Loucy (cell line): ENCODE measurements around the gene PDIK1L.

ENCODE experiments used
- H2AFZ ChIP-seq: fragments of 200-600 bp; sonication (generic); 2 replicates; pipeline ENCODE4 v1.6.0; 2016; ENCODE audit warnings: antibody characterized with exemption, mild to moderate bottlenecking, low read length, moderate library complexity
- H3F3A ChIP-seq: fragments of 200-600 bp; 2 replicates; pipeline ENCODE4 v1.6.0; 2016; ENCODE audit warnings: antibody characterized with exemption, low read depth, mild to moderate bottlenecking
- H3K27me3 ChIP-seq: fragments of 200-600 bp; sonication (generic); 2 replicates; pipeline ENCODE4 v1.6.1; 2014; ENCODE audit warnings: low read length, mild to moderate bottlenecking; ENCODE audit not compliant: insufficient read depth, poor library complexity, severe bottlenecking
- H3K36me3 ChIP-seq: fragments of 200-600 bp; sonication (generic); 2 replicates; pipeline ENCODE4 v1.6.1; 2016; ENCODE audit warnings: low read length; ENCODE audit not compliant: insufficient read depth
- H3K4me1 ChIP-seq: fragments of 200-600 bp; sonication (generic); 2 replicates; pipeline ENCODE4 v1.5.1; 2014; ENCODE audit warnings: low read length, mild to moderate bottlenecking; ENCODE audit not compliant: insufficient read depth, poor library complexity, severe bottlenecking
- H3K4me2 ChIP-seq: fragments of 200-600 bp; sonication (generic); 2 replicates; pipeline ENCODE4 v1.6.0; 2014; ENCODE audit warnings: antibody characterized with exemption, low read length, low read depth, mild to moderate bottlenecking; ENCODE audit not compliant: poor library complexity, severe bottlenecking
- H3K4me3 ChIP-seq: fragments of 200-600 bp; sonication (generic); 2 replicates; pipeline ENCODE4 v1.5.1; 2014; ENCODE audit warnings: low read length, mild to moderate bottlenecking, mixed read lengths; ENCODE audit not compliant: poor library complexity, severe bottlenecking
- H3K79me2 ChIP-seq: fragments of 200-600 bp; sonication (generic); 2 replicates; pipeline ENCODE4 v1.6.1; 2014; ENCODE audit warnings: low read length; ENCODE audit not compliant: insufficient read depth
- H3K9ac ChIP-seq: fragments of 200-600 bp; sonication (generic); 2 replicates; pipeline ENCODE4 v1.6.0; 2014; ENCODE audit warnings: mild to moderate bottlenecking, low read depth, low read length, moderate library complexity; ENCODE audit not compliant: poor library complexity, severe bottlenecking
- H3K9me2 ChIP-seq: fragments of 200-600 bp; sonication (generic); replicated peaks from 2 replicates; pipeline ENCODE4 v1.6.1; 2016; ENCODE audit warnings: low read depth, low read length, mixed read lengths
- H3K9me3 ChIP-seq: fragments of 200-600 bp; sonication (generic); 2 replicates; pipeline ENCODE4 v1.6.1; 2014; ENCODE audit warnings: mild to moderate bottlenecking, antibody characterized with exemption, low read length, low read depth; ENCODE audit not compliant: insufficient read depth
- H4K20me1 ChIP-seq: fragments of 200-600 bp; sonication (generic); 2 replicates; pipeline ENCODE4 v1.6.0; 2014; ENCODE audit warnings: antibody characterized with exemption, low read length, mild to moderate bottlenecking; ENCODE audit not compliant: insufficient read depth, poor library complexity, severe bottlenecking
- CTCF ChIP-seq: fragments of 200-600 bp; sonication (generic); conservative IDR thresholded peaks from 2 replicates; pipeline ENCODE4 v1.5.1; 2014; ENCODE audit warnings: mild to moderate bottlenecking, antibody characterized with exemption, low read length
- EZH2phosphoT487 ChIP-seq: fragments of 200-600 bp; IDR thresholded peaks from 2 replicates; pipeline ENCODE4 v1.6.1; 2018; ENCODE audit warnings: antibody characterized with exemption, mild to moderate bottlenecking, moderate library complexity, borderline replicate concordance

PDIK1L gene

GRCh38 chr1:26130695-26131094 is 19.1 kb downstream of the PDIK1L start:
- peaks cover 44% of the 10 kb centered on the region for H3K4me1 ChIP-seq
- H3K9me2 ChIP-seq = no peaks in the 10 kb centered on the region
- H3F3A ChIP-seq = peaks cover 16% of the 10 kb centered on the region
- peaks cover 20% of the 10 kb centered on the region for H3K79me2 ChIP-seq
- H3K4me3 ChIP-seq = no peak overlapping the region
- H3K36me3 ChIP-seq = no peaks in the 10 kb centered on the region
- no peaks in the 10 kb centered on the region for H3K27me3 ChIP-seq
- H3K4me2 ChIP-seq = peak overlapping the region; percentile 31
- H4K20me1 ChIP-seq = no peaks in the 10 kb centered on the region
- peak overlapping the region; percentile 55 for H2AFZ ChIP-seq
- TF ChIP-seq CTCF (no peak), EZH2phosphoT487 (no peak)
- no peaks in the 10 kb centered on the region; the same call in 1 of the 2 replicates for H3K9me3 ChIP-seq
- H3K9ac ChIP-seq = peak overlapping the region; percentile 28

GRCh38 chr1:26132128-26132833 is 20.7 kb downstream of the PDIK1L start:
- Histone ChIP-seq H3K9ac (no peak overlapping the region), H3K36me3 (no peaks in the 10 kb centered on the region), H3K9me3 (no peaks in the 10 kb centered on the region; the same call in 1 of the 2 replicates), H3F3A (peaks cover 2% of the 10 kb centered on the region), H3K4me1 (peaks cover 36% of the 10 kb centered on the region), H3K4me3 (no peak overlapping the region), H2AFZ (no peak overlapping the region), H4K20me1 (no peaks in the 10 kb centered on the region), H3K79me2 (peaks cover 19% of the 10 kb centered on the region; the same call in 1 of the 2 replicates), H3K27me3 (no peaks in the 10 kb centered on the region), H3K4me2 (no peak overlapping the region), H3K9me2 (no peaks in the 10 kb centered on the region)
- no peak for TF ChIP-seq CTCF
- TF ChIP-seq EZH2phosphoT487 = no peak

- Histone ChIP-seq H3F3A (no peaks in the 10 kb centered on the region), H3K9ac (no peak overlapping the region), H3K9me3 (no peaks in the 10 kb centered on the region; the same call in 1 of the 2 replicates), H3K9me2 (no peaks in the 10 kb centered on the region), H3K27me3 (no peaks in the 10 kb centered on the region), H3K4me3 (no peak overlapping the region), H4K20me1 (no peaks in the 10 kb centered on the region), H3K36me3 (no peaks in the 10 kb centered on the region), H3K79me2 (peaks cover 14% of the 10 kb centered on the region; the same call in 1 of the 2 replicates), H3K4me1 (peaks cover 35% of the 10 kb centered on the region), H3K4me2 (no peak overlapping the region), H2AFZ (no peak overlapping the region)
- TF ChIP-seq CTCF = no peak
- TF ChIP-seq EZH2phosphoT487 = no peak
Observed at GRCh38 chr1:26132834-26133167, 21.2 kb downstream of the PDIK1L start.
